22Rv1 (cell line): ENCODE measurements around the gene DLL4.

ENCODE experiments used
- CTCF ChIP-seq: fragments of 450-650 bp; IDR thresholded peaks from 2 replicates; pipeline ENCODE4 v1.5.1; 2017; ENCODE audit warnings: mild to moderate bottlenecking
- ZFX ChIP-seq: fragments of 450-650 bp; IDR thresholded peaks from 2 replicates; pipeline ENCODE4 v1.6.1; 2017; ENCODE audit warnings: antibody characterized with exemption, borderline replicate concordance

GRCh38 chr15:40959331-40960141 is 30.4 kb downstream of the DLL4 start:
- TF ChIP-seq CTCF (no peak), ZFX (no peak)
